ENCODE measurements around the gene BZW1.

- TF ChIP-seq MAZ (IDR thresholded peaks at IDR 0.05; ENCODE audit: borderline replicate concordance, low read depth, low read length) (no peak), CTCF (conservative IDR thresholded peaks at IDR 0.05; ENCODE audit: low read depth, low read length) (no peak), RAD21 (IDR thresholded peaks at IDR 0.05; ENCODE audit: low read length) (no peak), POLR2A (IDR thresholded peaks at IDR 0.05; ENCODE audit: low read depth, low read length) (peak; percentile 65), FOS (IDR thresholded peaks at IDR 0.05; ENCODE audit: low read depth, low read length) (peak; percentile 93), BHLHE40 (IDR thresholded peaks at IDR 0.05; ENCODE audit: low read depth, low read length) (peak; percentile 23; the same call in 1 of the 2 replicates), RFX5 (IDR thresholded peaks at IDR 0.05; ENCODE audit: low read depth, low read length) (no peak), MAFK (IDR thresholded peaks at IDR 0.05; ENCODE audit: low read depth, low read length) (peak; percentile 79), SMC3 (IDR thresholded peaks at IDR 0.05; ENCODE audit: low read depth, low read length) (no peak), CHD1 (IDR thresholded peaks at IDR 0.05; ENCODE audit: low read depth, low read length) (0 out of 2 replicates have a peak, but pooled peaks have one; percentile 52), USF2 (IDR thresholded peaks at IDR 0.05; ENCODE audit: low read depth, low read length) (no peak), RCOR1 (IDR thresholded peaks at IDR 0.05; ENCODE audit: insufficient replicate concordance, low read length) (no peak), NFE2L2 (IDR thresholded peaks at IDR 0.05; ENCODE audit: low read depth, low read length) (peak; percentile 77)
These were observed 24.2 kb upstream of the BZW1 start for GRCh38 chr2:200787351-200788120.
